Activated CD4-positive, alpha-beta T cell treated with anti-CD3 and anti-CD28 coated beads, Interleukin-2, amount 10 ng/mL, durations not matched to agents 24 days and 14 days (primary cell): Measurements from ENCODE around the gene E2F2. TPM values are rescaled to one million over a fixed set of nuclear protein-coding genes. Genes with fewer than 3 reads are reported as not detected.

Experiments used
- DNase-seq: peaks from one replicate; pipeline ENCODE4 v3.0.0; 2022
- H3K27ac Mint-ChIP-seq: one replicate; pipeline ENCODE4 v1.8.0; 2022; ENCODE audit warnings: mild to moderate bottlenecking, mixed read lengths
- H3K27me3 Mint-ChIP-seq: one replicate; pipeline ENCODE4 v1.8.0; 2022; ENCODE audit warnings: mixed read lengths
- H3K36me3 Mint-ChIP-seq: one replicate; pipeline ENCODE4 v1.8.0; 2022; ENCODE audit warnings: low read depth, mild to moderate bottlenecking, mixed read lengths
- H3K4me1 Mint-ChIP-seq: one replicate; pipeline ENCODE4 v1.8.0; 2021; ENCODE audit warnings: mixed read lengths
- H3K4me3 Mint-ChIP-seq: one replicate; pipeline ENCODE4 v1.8.0; 2022; ENCODE audit warnings: mild to moderate bottlenecking, moderate library complexity, mixed read lengths
- H3K9me3 Mint-ChIP-seq: one replicate; pipeline ENCODE4 v1.8.0; 2021; ENCODE audit warnings: mixed read lengths
- intact Hi-C: fragments of 100-400 bp; cut with micrococcal nuclease; formaldehyde crosslinking; loops from one replicate; pipeline ENCODE4 v1.15.1; 2023
- total RNA-seq: library from RNA; stranded (reverse); gene quantifications from 2 replicates; pipeline ENCODE4 v1.2.3, GENCODE V29; 2022

E2F2 gene
- total RNA-seq, 1 donor from 2014 or later = 33.7 TPM

GRCh38 chr1:23558872-23559135, 27.8 kb upstream of the E2F2 start:
- Mint-ChIP-seq H3K4me1 (peaks cover 62% of the 10 kb centered on the region), H3K27me3 (peaks cover 34% of the 10 kb centered on the region), H3K4me3 (peak overlapping the region; percentile 93), H3K36me3 (peaks cover 10% of the 10 kb centered on the region), H3K9me3 (no peaks in the 10 kb centered on the region), H3K27ac (peak overlapping the region; percentile 86)
- peak; percentile 77 for DNase-seq
- intact Hi-C loops = loop anchor here (1.0 to 10.0 kb wide), 3 partner anchors 18 to 186 kb away; partner anchors contain the start of gene ELOA

- DNase-seq = peak; percentile 82
- H3K27me3 Mint-ChIP-seq = peaks cover 35% of the 10 kb centered on the region
- H3K9me3 Mint-ChIP-seq = no peaks in the 10 kb centered on the region
- peaks cover 10% of the 10 kb centered on the region for H3K36me3 Mint-ChIP-seq
- peak overlapping the region; percentile 86 for H3K27ac Mint-ChIP-seq
- peaks cover 65% of the 10 kb centered on the region for H3K4me1 Mint-ChIP-seq
- intact Hi-C loops = loop anchor here (10.0 kb wide), 1 partner anchor 186 kb away; the partner anchor contains the start of gene ELOA
- H3K4me3 Mint-ChIP-seq = peak overlapping the region; percentile 93
Observed at GRCh38 chr1:23558140-23558871, 27.3 kb upstream of the E2F2 start.

DNA sequence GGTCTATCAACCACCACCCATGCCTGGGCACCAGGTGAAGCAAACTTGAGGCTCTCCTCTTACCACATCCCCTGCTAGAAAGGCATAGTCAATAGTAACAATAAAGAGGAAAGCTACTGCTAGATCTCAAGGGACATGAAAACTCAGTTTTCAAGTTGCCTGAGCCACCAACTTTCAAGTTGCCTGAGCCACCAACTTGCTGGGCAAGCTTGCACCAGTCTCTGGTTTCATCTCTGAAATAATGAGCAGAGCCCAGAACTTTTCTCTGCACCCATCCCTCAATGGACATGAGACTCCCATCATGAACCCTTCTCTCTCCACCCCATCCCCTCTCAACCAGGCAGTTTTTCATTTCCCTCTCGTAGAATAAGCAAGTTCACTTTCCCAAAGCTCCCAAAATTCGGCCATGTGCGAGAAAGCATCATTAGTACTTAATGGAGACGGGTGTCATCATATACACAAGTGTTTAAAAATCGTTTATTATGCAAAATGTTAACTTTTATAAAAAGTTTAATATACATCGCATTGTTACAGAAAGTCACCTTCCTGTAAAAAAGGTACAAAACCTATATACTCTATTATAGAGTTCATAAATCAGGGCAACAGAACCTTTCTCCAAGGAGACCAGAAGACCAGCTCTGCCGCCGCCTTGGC, 26.6 kb upstream of the E2F2 start:
- H3K36me3 Mint-ChIP-seq = peaks cover 10% of the 10 kb centered on the region
- H3K27me3 Mint-ChIP-seq = peaks cover 31% of the 10 kb centered on the region
- H3K9me3 Mint-ChIP-seq = no peaks in the 10 kb centered on the region
- peak overlapping the region; percentile 93 for H3K4me3 Mint-ChIP-seq
- H3K4me1 Mint-ChIP-seq = peaks cover 62% of the 10 kb centered on the region
- H3K27ac Mint-ChIP-seq = peak overlapping the region; percentile 80
- intact Hi-C loops = loop anchor here (10.0 kb wide), 1 partner anchor 187 kb away; the partner anchor contains the start of gene ELOA
- peak; percentile 67 for DNase-seq

- Mint-ChIP-seq H3K36me3 (peaks cover 10% of the 10 kb centered on the region), H3K27me3 (peaks cover 29% of the 10 kb centered on the region), H3K9me3 (no peaks in the 10 kb centered on the region), H3K4me3 (peak overlapping the region; percentile 93), H3K27ac (no peak overlapping the region), H3K4me1 (peaks cover 56% of the 10 kb centered on the region)
- intact Hi-C loops = loop anchor here (10.0 kb wide), 1 partner anchor 188 kb away; the partner anchor contains the start of gene ELOA
- peak; percentile 59 for DNase-seq
Observed at GRCh38 chr1:23556635-23557470, 25.8 kb upstream of the E2F2 start.

GRCh38 chr1:23555986-23556634, 25.1 kb upstream of the E2F2 start:
- Mint-ChIP-seq H3K4me1 (peaks cover 54% of the 10 kb centered on the region), H3K27me3 (peaks cover 23% of the 10 kb centered on the region), H3K36me3 (peaks cover 10% of the 10 kb centered on the region), H3K9me3 (no peaks in the 10 kb centered on the region), H3K4me3 (peak overlapping the region; percentile 83), H3K27ac (no peak overlapping the region)
- DNase-seq = peak; percentile 68
- intact Hi-C loops = loop anchor here (10.0 kb wide), 1 partner anchor 189 kb away; the partner anchor contains the start of gene ELOA

DNA sequence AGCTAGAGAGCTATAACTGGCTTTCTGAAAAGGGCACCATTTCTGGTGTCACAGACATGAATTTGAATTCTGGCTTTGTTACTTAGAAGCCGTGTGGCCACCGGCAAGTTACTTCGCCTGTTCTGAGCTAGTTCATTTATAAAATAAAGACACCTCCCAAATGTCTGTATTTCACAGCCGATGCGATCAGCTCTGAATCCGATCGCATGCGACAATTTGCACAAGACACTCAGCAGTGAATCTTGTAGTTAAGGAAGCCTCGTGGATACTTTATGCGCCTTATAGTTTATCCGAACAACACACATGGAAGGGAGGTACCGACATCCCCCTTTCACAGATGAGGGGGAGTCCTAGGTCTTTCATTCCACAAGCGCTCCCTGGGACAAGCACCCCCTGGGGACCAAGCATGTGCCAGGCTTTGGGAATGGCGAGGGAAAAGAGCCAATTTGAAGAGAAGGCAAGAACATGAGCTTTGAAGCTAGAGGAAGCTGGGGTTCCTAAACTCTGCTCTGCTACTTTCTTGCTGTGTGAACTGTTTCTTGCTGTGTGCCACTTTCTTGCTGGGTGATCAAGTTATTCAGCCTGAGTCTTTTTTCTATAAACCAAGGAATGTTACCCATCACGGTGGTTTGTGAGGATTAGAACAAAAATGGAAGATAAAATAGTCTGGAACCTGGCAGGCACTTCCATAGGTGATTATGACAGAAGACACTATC, 24.4 kb upstream of the E2F2 start:
- no peak for DNase-seq
- Mint-ChIP-seq H3K9me3 (no peaks in the 10 kb centered on the region), H3K36me3 (peaks cover 9% of the 10 kb centered on the region), H3K4me3 (peak overlapping the region; percentile 83), H3K4me1 (peaks cover 54% of the 10 kb centered on the region), H3K27ac (peak overlapping the region; percentile 82), H3K27me3 (peaks cover 16% of the 10 kb centered on the region)
- intact Hi-C loops = loop anchor here (10.0 kb wide), 1 partner anchor 189 kb away; the partner anchor contains the start of gene ELOA

DNA sequence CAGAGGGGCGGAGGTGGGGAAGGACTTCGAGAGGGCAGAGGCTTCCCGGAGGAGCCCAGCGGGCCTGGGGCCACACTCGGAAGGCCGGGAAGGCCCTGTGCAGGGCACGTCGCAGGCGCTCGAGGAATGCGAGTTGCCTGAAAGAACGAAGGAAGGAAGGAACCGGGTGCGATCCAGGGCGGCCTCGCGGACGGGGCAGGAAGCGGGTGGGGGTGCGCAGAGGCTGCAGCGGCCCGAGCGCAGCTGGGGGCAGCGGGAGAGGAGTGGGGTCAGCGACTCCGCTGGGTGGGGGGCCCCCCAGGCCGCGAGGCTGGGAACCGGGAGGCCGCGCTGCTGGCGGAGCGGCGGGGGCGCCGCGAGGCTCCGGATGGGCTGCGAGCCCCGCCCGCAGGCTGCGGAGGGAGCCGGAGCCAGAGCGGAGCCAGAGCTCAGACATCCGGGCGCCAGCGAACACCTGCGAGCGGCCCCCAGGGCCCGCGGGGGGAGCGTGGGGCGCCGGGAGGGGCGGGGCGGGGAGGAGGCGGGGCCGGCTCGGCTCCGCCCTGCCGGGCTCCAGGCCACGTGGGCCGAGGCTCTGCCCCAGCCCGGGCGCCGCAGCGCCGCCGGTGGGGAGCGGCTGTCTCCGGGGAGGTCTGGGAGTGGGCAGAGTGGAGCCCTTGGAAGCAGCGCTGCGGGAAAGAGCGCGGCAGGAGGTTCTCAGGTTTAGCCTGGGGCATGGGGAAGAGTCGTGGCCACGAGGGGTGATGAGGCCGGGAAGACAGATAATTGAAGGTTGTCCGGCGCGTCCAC, 23.6 kb upstream of the E2F2 start:
- H3K27ac Mint-ChIP-seq = peak overlapping the region; percentile 91
- H3K4me3 Mint-ChIP-seq = peak overlapping the region; percentile 88
- peaks cover 9% of the 10 kb centered on the region for H3K36me3 Mint-ChIP-seq
- H3K27me3 Mint-ChIP-seq = peaks cover 11% of the 10 kb centered on the region
- peaks cover 48% of the 10 kb centered on the region for H3K4me1 Mint-ChIP-seq
- peak; percentile 95 for DNase-seq
- intact Hi-C loops = loop anchor here (10.0 kb wide), 1 partner anchor 190 kb away; the partner anchor contains the start of gene ELOA
- H3K9me3 Mint-ChIP-seq = no peaks in the 10 kb centered on the region

- peak overlapping the region; percentile 88 for H3K4me3 Mint-ChIP-seq
- DNase-seq = no peak
- intact Hi-C loops = loop anchor here (10.0 kb wide), 1 partner anchor 191 kb away; the partner anchor contains the start of gene ELOA
- H3K27me3 Mint-ChIP-seq = peaks cover 9% of the 10 kb centered on the region
- peaks cover 9% of the 10 kb centered on the region for H3K36me3 Mint-ChIP-seq
- peaks cover 45% of the 10 kb centered on the region for H3K4me1 Mint-ChIP-seq
- H3K27ac Mint-ChIP-seq = peak overlapping the region; percentile 91
- no peaks in the 10 kb centered on the region for H3K9me3 Mint-ChIP-seq
Observed at GRCh38 chr1:23554127-23554480, 23.1 kb upstream of the E2F2 start.

- peaks cover 9% of the 10 kb centered on the region for H3K36me3 Mint-ChIP-seq
- no peak for DNase-seq
- H3K4me1 Mint-ChIP-seq = peaks cover 42% of the 10 kb centered on the region
- peaks cover 9% of the 10 kb centered on the region for H3K27me3 Mint-ChIP-seq
- intact Hi-C loops = loop anchor here (10.0 kb wide), 1 partner anchor 191 kb away; the partner anchor contains the start of gene ELOA
- peak overlapping the region; percentile 88 for H3K4me3 Mint-ChIP-seq
- H3K9me3 Mint-ChIP-seq = no peaks in the 10 kb centered on the region
- peak overlapping the region; percentile 91 for H3K27ac Mint-ChIP-seq
Observed at GRCh38 chr1:23553231-23554126, 22.4 kb upstream of the E2F2 start.

DNA sequence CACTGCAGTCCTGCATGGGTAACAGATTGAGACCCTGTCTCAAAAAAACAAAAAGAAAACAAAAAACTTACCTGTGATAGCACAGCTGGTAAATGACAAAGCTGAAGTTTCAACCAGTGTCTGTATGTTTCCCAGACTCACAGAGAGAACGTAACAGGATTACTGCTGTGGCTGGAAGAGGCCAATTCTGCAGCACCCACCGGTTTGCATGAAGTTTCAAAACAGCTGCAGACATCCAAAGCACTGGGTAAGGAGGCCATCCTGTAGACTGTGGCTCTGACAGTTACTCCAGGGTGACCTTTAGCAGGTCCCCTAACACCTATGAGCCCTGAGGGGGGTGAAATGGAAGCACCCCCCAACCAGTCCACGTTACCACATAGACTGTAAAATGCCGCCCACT, 20.8 kb upstream of the E2F2 start:
- no peaks in the 10 kb centered on the region for H3K36me3 Mint-ChIP-seq
- intact Hi-C loops = loop anchor here (10.0 kb wide), 1 partner anchor 193 kb away; the partner anchor contains the start of gene ELOA
- no peak for DNase-seq
- peaks cover 9% of the 10 kb centered on the region for H3K27me3 Mint-ChIP-seq
- no peaks in the 10 kb centered on the region for H3K9me3 Mint-ChIP-seq
- H3K27ac Mint-ChIP-seq = no peak overlapping the region
- H3K4me1 Mint-ChIP-seq = peaks cover 30% of the 10 kb centered on the region
- no peak overlapping the region for H3K4me3 Mint-ChIP-seq

- intact Hi-C loops = no loop called here
- Mint-ChIP-seq H3K4me3 (no peak overlapping the region), H3K9me3 (no peaks in the 10 kb centered on the region), H3K4me1 (peaks cover 7% of the 10 kb centered on the region), H3K27me3 (peaks cover 4% of the 10 kb centered on the region), H3K36me3 (no peaks in the 10 kb centered on the region), H3K27ac (no peak overlapping the region)
- no peak for DNase-seq
Observed at GRCh38 chr1:23548704-23549143, 17.7 kb upstream of the E2F2 start.
